Naive B cell (primary cell): ENCODE data around the gene PPY. TPM values are rescaled to one million over a fixed set of nuclear protein-coding genes. Genes with fewer than 3 reads are reported as not detected.
"Not testable (repeated sequence)": the region's sequence is repeated elsewhere in the genome, so short reads cannot be mapped to it uniquely, and the experiment has no call there.

ENCODE experiments used
- ATAC-seq, 2 donors: fragments of 150-1000 bp; cut with Tn5 transposase; 2 replicates each; pipeline ENCODE4 v1.10.0; 2021; ENCODE audit warnings: low read depth in 2 of 2, mild to moderate bottlenecking in 2 of 2, moderate library complexity in 2 of 2
- DNase-seq: peaks from one replicate; pipeline ENCODE4 v3.0.0; 2022
- H3K27ac Mint-ChIP-seq, 6 donors: one replicate each; pipeline ENCODE4 v1.8.0; 2020 to 2022; ENCODE audit warnings: mild to moderate bottlenecking in 6 of 6, mixed read lengths in 6 of 6, moderate library complexity in 5 of 6, inconsistent platforms in 2 of 6
- H3K27me3 Mint-ChIP-seq, 3 donors: one replicate each; pipeline ENCODE4 v1.8.0; 2021 to 2022; ENCODE audit warnings: mixed read lengths in 3 of 3, mild to moderate bottlenecking in 1 of 3
- H3K36me3 Mint-ChIP-seq, 2 donors: one replicate each; pipeline ENCODE4 v1.8.0; 2020 to 2022; ENCODE audit warnings: mixed read lengths in 2 of 2, inconsistent platforms in 1 of 2, mild to moderate bottlenecking in 1 of 2
- H3K4me1 Mint-ChIP-seq, 3 donors: one replicate each; pipeline ENCODE4 v1.8.0; 2020 to 2022; ENCODE audit warnings: mixed read lengths in 3 of 3, inconsistent platforms in 1 of 3, mild to moderate bottlenecking in 1 of 3, moderate library complexity in 1 of 3
- H3K4me3 Mint-ChIP-seq, 8 donors: one replicate each; pipeline ENCODE4 v1.8.0; 2020 to 2022; ENCODE audit warnings: mild to moderate bottlenecking in 8 of 8, mixed read lengths in 8 of 8, moderate library complexity in 8 of 8, inconsistent platforms in 2 of 8
- H3K9me3 Mint-ChIP-seq, 7 donors: one replicate each; pipeline ENCODE4 v1.8.0; 2020 to 2022; ENCODE audit warnings: mixed read lengths in 7 of 7, mild to moderate bottlenecking in 5 of 7, inconsistent platforms in 2 of 7, moderate library complexity in 1 of 7
- polyA plus RNA-seq, 6 donors: library from polyadenylated mRNA; unstranded; fragments of 300-500 nt; fragmentation: Illumina TruSeq; gene quantifications; one replicate each; pipeline ENCODE4 v1.2.3, GENCODE V29; 2021; ENCODE audit warnings: low read depth in 6 of 6

The PPY gene
- polyA plus RNA-seq, 6 donors from 2014 or later: not detected

DNA sequence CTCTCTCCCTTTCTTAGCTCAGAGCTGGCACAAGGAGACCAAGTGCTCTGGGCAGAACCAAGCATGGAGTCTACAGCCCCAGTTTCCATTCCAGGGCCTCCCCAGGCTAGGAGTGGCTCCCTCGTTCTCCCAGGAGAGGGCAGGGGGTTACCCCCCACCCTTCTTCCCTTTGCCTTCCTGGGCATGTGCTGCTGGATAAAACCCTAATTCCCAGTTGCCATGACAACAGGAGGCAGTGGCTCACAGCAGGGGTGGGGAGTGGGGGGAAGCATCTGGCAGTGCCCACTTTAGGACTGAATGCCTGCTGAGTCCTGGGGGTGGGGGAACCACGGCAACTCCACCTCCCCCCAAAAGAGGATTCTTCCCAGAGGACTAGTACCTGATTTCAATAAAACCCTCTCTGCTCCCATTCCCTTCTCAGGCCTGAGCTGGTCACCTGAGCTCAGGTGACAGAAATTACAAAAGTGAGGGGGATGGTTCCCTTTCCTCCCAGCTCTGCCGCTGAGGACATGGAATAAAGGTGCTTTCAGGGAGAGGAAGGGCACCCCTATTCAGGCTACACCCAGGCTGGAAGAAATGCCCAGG lies 36.8 kb downstream of the PPY start:
- Mint-ChIP-seq H3K36me3 (no peaks in the 10 kb centered on the region), H3K4me1 (peaks cover 24 to 25% (median 25%) of the 10 kb centered on the region in 3 donors), H3K9me3 (no peaks in the 10 kb centered on the region), H3K27ac (no peak overlapping the region), H3K4me3 (peak overlapping the region in 3 of 8 donors; percentile 75 to 82 (median 78)), H3K27me3 (peaks cover 15 to 78% (median 57%) of the 10 kb centered on the region in 3 donors)
- no peak for DNase-seq
- ATAC-seq: no peak

GRCh38 chr17:43901861-43902589 lies 40.3 kb downstream of the PPY start:
- no peak for ATAC-seq
- Mint-ChIP-seq H3K36me3 (no peaks in the 10 kb centered on the region), H3K27me3 (peaks cover 29 to 94% (median 77%) of the 10 kb centered on the region in 3 donors), H3K9me3 (no peaks in the 10 kb centered on the region), H3K4me1 (peaks cover 25 to 29% (median 27%) of the 10 kb centered on the region in 3 donors), H3K4me3 (peak overlapping the region in 1 of 8 donors; percentile 16), H3K27ac (no peak overlapping the region)
- DNase-seq: no peak

- Mint-ChIP-seq H3K9me3 (no peaks in the 10 kb centered on the region), H3K27ac (no peak overlapping the region), H3K4me3 (peak overlapping the region; percentile 36 to 89 (median 77)), H3K4me1 (peaks cover 17 to 20% (median 18%) of the 10 kb centered on the region in 3 donors), H3K36me3 (no peaks in the 10 kb centered on the region), H3K27me3 (peaks cover 33 to 94% (median 77%) of the 10 kb centered on the region in 3 donors)
- DNase-seq (no peak), ATAC-seq (no peak)
These were observed 41.2 kb downstream of the PPY start for GRCh38 chr17:43900858-43901754.

DNA sequence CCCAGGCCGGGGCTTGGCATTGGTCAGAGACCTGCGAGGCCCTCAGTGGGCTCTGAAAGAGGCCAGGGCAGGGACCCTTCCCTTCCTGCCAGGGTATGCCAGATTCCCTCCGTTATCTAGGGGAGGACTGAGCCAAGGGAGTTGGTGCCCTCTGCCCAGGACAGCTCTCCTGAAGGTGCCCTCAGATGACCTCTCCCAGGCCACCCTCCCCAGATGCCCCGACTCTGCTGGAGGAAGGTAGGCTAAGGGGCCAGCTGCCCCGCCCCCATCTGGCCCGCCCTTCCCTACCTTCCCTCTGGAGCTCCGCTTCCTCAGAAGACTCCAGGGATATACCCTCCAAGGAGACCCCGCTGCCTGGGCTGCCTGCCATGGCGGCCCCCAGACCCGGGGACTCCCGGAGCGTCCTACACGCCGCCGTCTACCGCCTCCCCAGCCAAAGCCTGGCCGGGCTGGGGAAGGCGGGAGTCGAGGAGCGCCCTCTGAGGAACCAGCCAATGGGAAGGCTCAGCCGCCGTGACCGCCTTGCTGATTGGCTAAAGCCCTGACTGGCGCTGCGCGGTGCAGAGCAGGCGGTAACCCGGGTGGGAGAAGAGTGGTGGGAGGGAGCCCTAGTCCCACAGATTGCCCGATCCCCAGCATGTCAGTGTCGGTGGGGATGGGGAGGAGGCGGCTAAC lies 42.0 kb downstream of the PPY start:
- H3K27me3 Mint-ChIP-seq: peaks cover 37 to 94% (median 83%) of the 10 kb centered on the region in 3 donors
- ATAC-seq (peak; percentile 97 to 98), DNase-seq (peak; percentile 64)
- peaks cover 12 to 20% (median 17%) of the 10 kb centered on the region in 3 donors for H3K4me1 Mint-ChIP-seq
- no peak overlapping the region for H3K27ac Mint-ChIP-seq
- H3K9me3 Mint-ChIP-seq: no peaks in the 10 kb centered on the region
- H3K4me3 Mint-ChIP-seq: peak overlapping the region; percentile 36 to 89 (median 77)
- no peaks in the 10 kb centered on the region for H3K36me3 Mint-ChIP-seq

- Mint-ChIP-seq H3K27me3 (peaks cover 33 to 76% (median 68%) of the 10 kb centered on the region in 3 donors), H3K36me3 (no peaks in the 10 kb centered on the region), H3K4me3 (no peak overlapping the region), H3K9me3 (no peaks in the 10 kb centered on the region), H3K4me1 (peaks cover 12 to 20% (median 17%) of the 10 kb centered on the region in 3 donors), H3K27ac (no peak overlapping the region)
- DNase-seq: no peak
- no peak for ATAC-seq
These were observed 43.8 kb downstream of the PPY start for GRCh38 chr17:43898446-43898845.

GRCh38 chr17:43897831-43898230 lies 44.4 kb downstream of the PPY start:
- Mint-ChIP-seq H3K4me3 (no peak overlapping the region), H3K27ac (no peak overlapping the region), H3K27me3 (peaks cover 33 to 70% (median 68%) of the 10 kb centered on the region in 3 donors)

DNA sequence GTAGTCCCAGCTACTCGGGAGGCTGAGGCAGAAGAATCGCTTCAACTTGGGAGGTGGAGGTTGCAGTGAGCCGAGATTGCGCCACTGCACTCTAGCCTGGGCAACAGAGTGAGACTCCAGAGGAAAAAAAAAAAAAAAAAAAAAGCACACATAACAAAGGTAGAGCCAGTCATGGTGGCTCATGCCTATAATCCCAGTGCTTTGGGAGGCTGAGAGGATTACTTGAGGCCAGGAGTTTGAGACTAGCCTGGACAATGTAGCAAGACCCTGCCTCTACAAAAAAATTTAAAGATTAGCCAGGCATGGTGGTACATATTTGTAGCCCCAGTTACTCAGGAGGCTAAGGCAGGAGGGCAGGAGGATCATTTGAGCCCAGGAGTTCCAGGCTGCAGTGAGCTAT lies 47.8 kb downstream of the PPY start:
- Mint-ChIP-seq H3K27ac (peak overlapping the region in 1 of 6 donors; percentile 39), H3K27me3 (peaks cover 34 to 45% (median 36%) of the 10 kb centered on the region in 3 donors)
- H3K36me3 Mint-ChIP-seq, H3K4me1 Mint-ChIP-seq, ATAC-seq, H3K4me3 Mint-ChIP-seq, H3K9me3 Mint-ChIP-seq, DNase-seq: not testable (repeated sequence)

More at GRCh38 chr17:43897831-43898230, 44.4 kb downstream of the PPY start:
- ATAC-seq (no peak), DNase-seq (no peak)
- Mint-ChIP-seq H3K9me3 (no peaks in the 10 kb centered on the region), H3K36me3 (no peaks in the 10 kb centered on the region), H3K4me1 (peaks cover 12 to 20% (median 17%) of the 10 kb centered on the region in 3 donors)

DNA sequence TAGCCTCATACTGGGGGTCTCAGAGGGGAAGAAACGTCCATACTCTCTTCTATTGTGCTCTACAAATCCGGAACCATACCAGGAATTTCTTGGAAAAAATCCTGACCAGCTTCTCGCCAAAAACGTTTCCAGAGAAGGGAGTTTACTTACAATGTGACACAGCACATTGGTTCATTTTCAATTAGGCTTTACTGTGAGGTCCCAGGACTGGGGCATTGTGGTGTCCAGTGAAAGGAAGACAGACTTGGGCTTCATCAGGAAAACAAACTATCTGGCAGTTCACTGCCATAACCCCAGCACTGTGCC lies 49.7 kb downstream of the PPY start:
- DNase-seq: no peak
- no peaks in the 10 kb centered on the region for H3K36me3 Mint-ChIP-seq
- H3K9me3 Mint-ChIP-seq: no peaks in the 10 kb centered on the region
- H3K4me1 Mint-ChIP-seq: no peaks in the 10 kb centered on the region
- H3K4me3 Mint-ChIP-seq: no peak overlapping the region
- H3K27ac Mint-ChIP-seq: no peak overlapping the region
- H3K27me3 Mint-ChIP-seq: peaks cover 28 to 40% (median 32%) of the 10 kb centered on the region in 3 donors
- ATAC-seq: no peak

GRCh38 chr17:43891851-43892646 lies 50.2 kb downstream of the PPY start:
- Mint-ChIP-seq H3K9me3 (no peaks in the 10 kb centered on the region), H3K27ac (no peak overlapping the region), H3K4me3 (peak overlapping the region in 1 of 8 donors; percentile 71)

More at GRCh38 chr17:43891851-43892646, 50.2 kb downstream of the PPY start:
- Mint-ChIP-seq H3K36me3 (no peaks in the 10 kb centered on the region), H3K27me3 (peaks cover 23 to 35% (median 26%) of the 10 kb centered on the region in 3 donors), H3K4me1 (no peaks in the 10 kb centered on the region)
- ATAC-seq (no peak), DNase-seq (no peak)

Other genes starting within 250 kb of the PPY start
- gene SOST, start 183.7 kb downstream of the PPY start, polyA plus RNA-seq: not detected
- gene DUSP3, start 163.5 kb downstream of the PPY start, polyA plus RNA-seq: 10 to 100 TPM in 1 of 6 donors, 1 to 10 TPM in 5; 1.7 to 10.5 (median 6.6) TPM
- not detected for gene CFAP97D1, start 162.0 kb downstream of the PPY start, polyA plus RNA-seq
- gene MPP3, start 109.3 kb downstream of the PPY start, polyA plus RNA-seq: not detected
- gene CD300LG, start 95.3 kb downstream of the PPY start, polyA plus RNA-seq: not detected
- gene MPP2, start 34.9 kb downstream of the PPY start, polyA plus RNA-seq: under 1 TPM in 1 of 6 donors, not detected in 5; 0.18 TPM
- not detected for gene PYY, start 11.5 kb upstream of the PPY start, polyA plus RNA-seq
- 1 to 10 TPM in 2 of 6 donors, under 1 TPM in 3, not detected in 1; 0.57 to 1.8 (median 0.90) TPM for gene NAGS, start 62.1 kb upstream of the PPY start, polyA plus RNA-seq
- gene TMEM101, start 72.5 kb upstream of the PPY start, polyA plus RNA-seq: 10 to 100 TPM; 25.7 to 34.2 (median 28.9) TPM
- 10 to 100 TPM; 48.1 to 99.0 (median 80.5) TPM for gene LSM12, start 124.2 kb upstream of the PPY start, polyA plus RNA-seq
- 10 to 100 TPM; 19.2 to 28.0 (median 24.6) TPM for gene G6PC3, start 128.3 kb upstream of the PPY start, polyA plus RNA-seq
- gene HDAC5, start 181.2 kb upstream of the PPY start, polyA plus RNA-seq: 10 to 100 TPM; 27.5 to 79.5 (median 41.2) TPM
- 1 to 10 TPM in 3 of 6 donors, under 1 TPM in 2, not detected in 1; 0.63 to 1.4 (median 1.2) TPM for gene HROB, start 199.5 kb upstream of the PPY start, polyA plus RNA-seq
- gene ASB16, start 228.2 kb upstream of the PPY start, polyA plus RNA-seq: under 1 TPM in 4 of 6 donors, not detected in 2; 0.19 to 0.43 (median 0.31) TPM
- gene TMUB2, start 244.5 kb upstream of the PPY start, polyA plus RNA-seq: 10 to 100 TPM; 39.7 to 69.9 (median 44.8) TPM